Loucy (cell line): ENCODE measurements around the gene SLC25A18.

Source experiments
- H2AFZ ChIP-seq: fragments of 200-600 bp; sonication (generic); 2 replicates; pipeline ENCODE4 v1.6.0; 2016; ENCODE audit warnings: antibody characterized with exemption, mild to moderate bottlenecking, low read length, moderate library complexity
- H3F3A ChIP-seq: fragments of 200-600 bp; 2 replicates; pipeline ENCODE4 v1.6.0; 2016; ENCODE audit warnings: antibody characterized with exemption, low read depth, mild to moderate bottlenecking
- H3K27me3 ChIP-seq: fragments of 200-600 bp; sonication (generic); 2 replicates; pipeline ENCODE4 v1.6.1; 2014; ENCODE audit warnings: low read length, mild to moderate bottlenecking; ENCODE audit not compliant: insufficient read depth, poor library complexity, severe bottlenecking
- H3K36me3 ChIP-seq: fragments of 200-600 bp; sonication (generic); 2 replicates; pipeline ENCODE4 v1.6.1; 2016; ENCODE audit warnings: low read length; ENCODE audit not compliant: insufficient read depth
- H3K4me1 ChIP-seq: fragments of 200-600 bp; sonication (generic); 2 replicates; pipeline ENCODE4 v1.5.1; 2014; ENCODE audit warnings: low read length, mild to moderate bottlenecking; ENCODE audit not compliant: insufficient read depth, poor library complexity, severe bottlenecking
- H3K4me2 ChIP-seq: fragments of 200-600 bp; sonication (generic); 2 replicates; pipeline ENCODE4 v1.6.0; 2014; ENCODE audit warnings: antibody characterized with exemption, low read length, low read depth, mild to moderate bottlenecking; ENCODE audit not compliant: poor library complexity, severe bottlenecking
- H3K4me3 ChIP-seq: fragments of 200-600 bp; sonication (generic); 2 replicates; pipeline ENCODE4 v1.5.1; 2014; ENCODE audit warnings: low read length, mild to moderate bottlenecking, mixed read lengths; ENCODE audit not compliant: poor library complexity, severe bottlenecking
- H3K79me2 ChIP-seq: fragments of 200-600 bp; sonication (generic); 2 replicates; pipeline ENCODE4 v1.6.1; 2014; ENCODE audit warnings: low read length; ENCODE audit not compliant: insufficient read depth
- H3K9ac ChIP-seq: fragments of 200-600 bp; sonication (generic); 2 replicates; pipeline ENCODE4 v1.6.0; 2014; ENCODE audit warnings: mild to moderate bottlenecking, low read depth, low read length, moderate library complexity; ENCODE audit not compliant: poor library complexity, severe bottlenecking
- H3K9me2 ChIP-seq: fragments of 200-600 bp; sonication (generic); replicated peaks from 2 replicates; pipeline ENCODE4 v1.6.1; 2016; ENCODE audit warnings: low read depth, low read length, mixed read lengths
- H3K9me3 ChIP-seq: fragments of 200-600 bp; sonication (generic); 2 replicates; pipeline ENCODE4 v1.6.1; 2014; ENCODE audit warnings: mild to moderate bottlenecking, antibody characterized with exemption, low read length, low read depth; ENCODE audit not compliant: insufficient read depth
- H4K20me1 ChIP-seq: fragments of 200-600 bp; sonication (generic); 2 replicates; pipeline ENCODE4 v1.6.0; 2014; ENCODE audit warnings: antibody characterized with exemption, low read length, mild to moderate bottlenecking; ENCODE audit not compliant: insufficient read depth, poor library complexity, severe bottlenecking
- CTCF ChIP-seq: fragments of 200-600 bp; sonication (generic); conservative IDR thresholded peaks from 2 replicates; pipeline ENCODE4 v1.5.1; 2014; ENCODE audit warnings: mild to moderate bottlenecking, antibody characterized with exemption, low read length
- EZH2phosphoT487 ChIP-seq: fragments of 200-600 bp; IDR thresholded peaks from 2 replicates; pipeline ENCODE4 v1.6.1; 2018; ENCODE audit warnings: antibody characterized with exemption, mild to moderate bottlenecking, moderate library complexity, borderline replicate concordance

The SLC25A18 gene

GRCh38 chr22:17542452-17542851 lies 20.8 kb upstream of the SLC25A18 start:
- no peaks in the 10 kb centered on the region for H3K27me3 ChIP-seq
- no peak overlapping the region for H3K9ac ChIP-seq
- no peak for TF ChIP-seq EZH2phosphoT487
- TF ChIP-seq CTCF = no peak
- no peaks in the 10 kb centered on the region for H3K9me3 ChIP-seq
- H3K4me1 ChIP-seq = no peaks in the 10 kb centered on the region
- no peaks in the 10 kb centered on the region for H3K79me2 ChIP-seq
- no peak overlapping the region for H3K4me2 ChIP-seq
- no peak overlapping the region for H3K4me3 ChIP-seq
- no peaks in the 10 kb centered on the region for H3K9me2 ChIP-seq
- H2AFZ ChIP-seq = no peak overlapping the region
- no peaks in the 10 kb centered on the region for H3F3A ChIP-seq
- no peaks in the 10 kb centered on the region for H4K20me1 ChIP-seq
- no peaks in the 10 kb centered on the region for H3K36me3 ChIP-seq

- H3K79me2 ChIP-seq = no peaks in the 10 kb centered on the region
- H3K9ac ChIP-seq = no peak overlapping the region
- H3K36me3 ChIP-seq = no peaks in the 10 kb centered on the region
- no peaks in the 10 kb centered on the region for H4K20me1 ChIP-seq
- no peaks in the 10 kb centered on the region for H3K27me3 ChIP-seq
- no peaks in the 10 kb centered on the region for H3F3A ChIP-seq
- TF ChIP-seq EZH2phosphoT487 = no peak
- TF ChIP-seq CTCF = no peak
- no peaks in the 10 kb centered on the region for H3K4me1 ChIP-seq
- no peak overlapping the region for H2AFZ ChIP-seq
- no peak overlapping the region for H3K4me3 ChIP-seq
- H3K9me3 ChIP-seq = no peaks in the 10 kb centered on the region
- H3K9me2 ChIP-seq = no peaks in the 10 kb centered on the region
- no peak overlapping the region for H3K4me2 ChIP-seq
These were observed 15.1 kb upstream of the SLC25A18 start for GRCh38 chr22:17548010-17548755.

GRCh38 chr22:17548756-17549035 lies 14.6 kb upstream of the SLC25A18 start:
- TF ChIP-seq CTCF = no peak
- TF ChIP-seq EZH2phosphoT487 = no peak

More at GRCh38 chr22:17548756-17549035, 14.6 kb upstream of the SLC25A18 start:
- Histone ChIP-seq H3K4me3 (no peak overlapping the region), H3F3A (no peaks in the 10 kb centered on the region), H3K4me2 (no peak overlapping the region), H3K9me3 (no peaks in the 10 kb centered on the region), H3K27me3 (no peaks in the 10 kb centered on the region), H4K20me1 (no peaks in the 10 kb centered on the region), H3K9me2 (no peaks in the 10 kb centered on the region), H3K4me1 (no peaks in the 10 kb centered on the region), H3K79me2 (no peaks in the 10 kb centered on the region), H3K36me3 (no peaks in the 10 kb centered on the region), H2AFZ (no peak overlapping the region), H3K9ac (no peak overlapping the region)
